Chondrocyte (in vitro differentiated cells): Measurements from ENCODE around the gene ASB8. TPM values are rescaled to one million over a fixed set of nuclear protein-coding genes. Genes with fewer than 3 reads are reported as not detected.

Experiments used
- DNase-seq: peaks from one replicate; pipeline ENCODE4 v3.0.0; 2021; ENCODE audit warnings: mixed read lengths, low spot score
- H3K27ac Mint-ChIP-seq: one replicate; pipeline ENCODE4 v1.8.0; 2021; ENCODE audit warnings: mild to moderate bottlenecking, moderate library complexity, mixed read lengths; ENCODE audit not compliant: unreplicated experiment
- H3K27me3 Mint-ChIP-seq: 2 replicates; pipeline ENCODE4 v1.8.0; 2021; ENCODE audit warnings: low read depth, mixed read lengths
- H3K36me3 Mint-ChIP-seq: 2 replicates; pipeline ENCODE4 v1.8.0; 2021; ENCODE audit warnings: low read depth, mixed read lengths
- H3K4me1 Mint-ChIP-seq: 2 replicates; pipeline ENCODE4 v1.8.0; 2021; ENCODE audit warnings: low read depth, mild to moderate bottlenecking, mixed read lengths
- H3K4me3 Mint-ChIP-seq: one replicate; pipeline ENCODE4 v1.8.0; 2021; ENCODE audit warnings: mild to moderate bottlenecking, moderate library complexity, mixed read lengths; ENCODE audit not compliant: unreplicated experiment
- H3K9me3 Mint-ChIP-seq: 2 replicates; pipeline ENCODE4 v1.8.0; 2021; ENCODE audit warnings: low read depth, mixed read lengths
- total RNA-seq: library from RNA; stranded (reverse); gene quantifications from 3 replicates; pipeline ENCODE4 v1.2.1, GENCODE V29; 2021
- TF ChIP-seq, protein P1 (sequence below): fragments of 200-600 bp; sonication (generic); IDR thresholded peaks from 2 replicates; pipeline ENCODE4 v1.5.0; 2021; ENCODE audit warnings: antibody characterized with exemption, mild to moderate bottlenecking, moderate library complexity

ASB8 gene
- total RNA-seq, 1 donor from 2014 or later: 24.7 TPM

DNA sequence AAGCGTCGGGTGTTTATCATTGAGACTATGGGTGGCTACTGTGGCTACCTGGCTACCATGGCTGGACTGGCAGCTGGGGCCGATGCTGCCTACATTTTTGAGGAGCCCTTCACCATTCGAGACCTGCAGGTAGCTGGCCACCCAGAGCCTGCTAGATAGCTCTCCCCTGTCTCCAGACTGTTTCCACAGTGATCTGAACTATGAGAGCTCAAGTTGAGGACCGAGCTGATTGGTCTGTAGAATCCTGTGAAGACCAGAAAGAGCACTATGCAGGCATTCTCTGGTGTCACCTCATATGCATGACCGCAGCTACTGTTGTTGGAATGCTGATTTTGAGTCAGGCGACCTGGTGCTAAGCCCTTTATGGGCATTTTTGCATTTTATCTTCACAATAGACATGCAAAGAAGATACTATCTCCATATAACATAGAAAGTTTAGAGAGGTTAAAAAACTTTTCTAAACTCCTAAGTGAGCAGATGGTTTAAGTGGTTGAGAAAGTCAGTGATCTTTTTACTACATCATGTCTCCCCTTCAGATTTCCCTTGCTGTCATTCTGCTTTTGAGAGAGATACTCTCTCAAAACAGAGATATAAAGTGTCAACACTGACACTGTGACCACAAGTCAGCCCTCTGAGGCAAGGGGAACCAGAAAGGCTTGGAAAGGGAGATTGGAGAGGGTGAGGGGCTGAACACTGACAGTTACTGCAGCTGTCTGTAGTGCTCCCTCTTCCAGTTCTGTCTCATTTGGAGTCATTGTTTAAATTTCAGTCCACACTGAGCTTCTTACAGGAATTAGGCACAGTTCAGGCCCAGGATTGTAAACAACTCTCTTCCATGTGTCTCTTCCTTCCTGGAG lies 14.3 kb downstream of the ASB8 start:
- TF ChIP-seq, protein P1, sequence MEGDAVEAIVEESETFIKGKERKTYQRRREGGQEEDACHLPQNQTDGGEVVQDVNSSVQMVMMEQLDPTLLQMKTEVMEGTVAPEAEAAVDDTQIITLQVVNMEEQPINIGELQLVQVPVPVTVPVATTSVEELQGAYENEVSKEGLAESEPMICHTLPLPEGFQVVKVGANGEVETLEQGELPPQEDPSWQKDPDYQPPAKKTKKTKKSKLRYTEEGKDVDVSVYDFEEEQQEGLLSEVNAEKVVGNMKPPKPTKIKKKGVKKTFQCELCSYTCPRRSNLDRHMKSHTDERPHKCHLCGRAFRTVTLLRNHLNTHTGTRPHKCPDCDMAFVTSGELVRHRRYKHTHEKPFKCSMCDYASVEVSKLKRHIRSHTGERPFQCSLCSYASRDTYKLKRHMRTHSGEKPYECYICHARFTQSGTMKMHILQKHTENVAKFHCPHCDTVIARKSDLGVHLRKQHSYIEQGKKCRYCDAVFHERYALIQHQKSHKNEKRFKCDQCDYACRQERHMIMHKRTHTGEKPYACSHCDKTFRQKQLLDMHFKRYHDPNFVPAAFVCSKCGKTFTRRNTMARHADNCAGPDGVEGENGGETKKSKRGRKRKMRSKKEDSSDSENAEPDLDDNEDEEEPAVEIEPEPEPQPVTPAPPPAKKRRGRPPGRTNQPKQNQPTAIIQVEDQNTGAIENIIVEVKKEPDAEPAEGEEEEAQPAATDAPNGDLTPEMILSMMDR: no peak
- H3K27ac Mint-ChIP-seq: no peak overlapping the region
- H3K9me3 Mint-ChIP-seq: no peaks in the 10 kb centered on the region
- H3K27me3 Mint-ChIP-seq: no peaks in the 10 kb centered on the region
- DNase-seq: no peak
- no peak overlapping the region for H3K4me3 Mint-ChIP-seq
- peaks cover 40% of the 10 kb centered on the region for H3K36me3 Mint-ChIP-seq
- peaks cover 3% of the 10 kb centered on the region for H3K4me1 Mint-ChIP-seq

DNA sequence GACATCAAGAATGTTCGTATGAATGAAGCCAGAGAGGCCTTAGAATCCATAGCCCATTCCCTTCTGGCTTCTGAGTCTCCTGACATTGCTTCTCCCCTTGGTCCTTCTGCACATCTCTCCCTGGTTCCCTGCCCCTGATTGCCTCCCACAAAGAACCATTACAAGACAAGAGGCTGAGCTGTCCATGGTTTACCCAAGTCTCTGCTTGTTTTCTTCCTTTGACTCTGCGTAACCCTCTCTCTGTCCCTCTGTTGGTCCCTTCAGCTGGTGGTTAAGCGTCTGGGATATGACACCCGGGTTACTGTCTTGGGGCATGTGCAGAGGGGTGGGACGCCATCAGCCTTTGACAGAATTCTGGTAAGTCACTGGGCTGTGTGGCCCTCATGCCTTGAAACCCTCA lies 22.3 kb downstream of the ASB8 start:
- H3K9me3 Mint-ChIP-seq: no peaks in the 10 kb centered on the region
- H3K4me3 Mint-ChIP-seq: no peak overlapping the region
- DNase-seq: no peak
- H3K36me3 Mint-ChIP-seq: peaks cover 49% of the 10 kb centered on the region
- no peak overlapping the region for H3K27ac Mint-ChIP-seq
- TF ChIP-seq, protein P1: no peak
- no peaks in the 10 kb centered on the region for H3K4me1 Mint-ChIP-seq
- no peaks in the 10 kb centered on the region for H3K27me3 Mint-ChIP-seq

DNA sequence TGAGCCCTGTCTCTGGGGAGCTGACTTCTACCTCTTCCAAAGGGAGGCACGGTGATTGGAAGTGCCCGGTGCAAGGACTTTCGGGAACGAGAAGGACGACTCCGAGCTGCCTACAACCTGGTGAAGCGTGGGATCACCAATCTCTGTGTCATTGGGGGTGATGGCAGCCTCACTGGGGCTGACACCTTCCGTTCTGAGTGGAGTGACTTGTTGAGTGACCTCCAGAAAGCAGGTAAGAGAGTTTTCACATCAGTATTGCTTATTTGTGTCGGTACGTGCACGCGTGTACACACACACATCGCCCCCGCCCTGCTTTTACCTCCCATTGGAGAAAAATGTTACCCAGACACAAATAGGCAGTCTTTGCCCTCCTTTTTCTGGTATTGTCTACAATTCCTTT lies 24.5 kb downstream of the ASB8 start:
- TF ChIP-seq, protein P1: no peak
- DNase-seq: no peak
- H3K27ac Mint-ChIP-seq: no peak overlapping the region
- no peaks in the 10 kb centered on the region for H3K4me1 Mint-ChIP-seq
- no peaks in the 10 kb centered on the region for H3K27me3 Mint-ChIP-seq
- no peak overlapping the region for H3K4me3 Mint-ChIP-seq
- H3K9me3 Mint-ChIP-seq: no peaks in the 10 kb centered on the region
- peaks cover 44% of the 10 kb centered on the region for H3K36me3 Mint-ChIP-seq

- Mint-ChIP-seq H3K36me3 (peaks cover 48% of the 10 kb centered on the region), H3K4me1 (no peaks in the 10 kb centered on the region)
- DNase-seq: no peak
Measured at GRCh38 chr12:48131517-48131916, 25.8 kb downstream of the ASB8 start.

GRCh38 chr12:48129376-48129775 lies 27.9 kb downstream of the ASB8 start:
- H3K36me3 Mint-ChIP-seq: peaks cover 42% of the 10 kb centered on the region
- DNase-seq: no peak
- H3K27me3 Mint-ChIP-seq: no peaks in the 10 kb centered on the region
- no peak overlapping the region for H3K27ac Mint-ChIP-seq
- no peaks in the 10 kb centered on the region for H3K9me3 Mint-ChIP-seq
- H3K4me3 Mint-ChIP-seq: no peak overlapping the region
- no peaks in the 10 kb centered on the region for H3K4me1 Mint-ChIP-seq
- TF ChIP-seq, protein P1: no peak

More at GRCh38 chr12:48131517-48131916, 25.8 kb downstream of the ASB8 start:
- TF ChIP-seq, protein P1: no peak
- H3K4me3 Mint-ChIP-seq: no peak overlapping the region
- H3K27me3 Mint-ChIP-seq: no peaks in the 10 kb centered on the region
- no peak overlapping the region for H3K27ac Mint-ChIP-seq
- H3K9me3 Mint-ChIP-seq: no peaks in the 10 kb centered on the region
